Panc1 (cell line): ENCODE data around the gene KLHL28. TPM values are rescaled to one million over a fixed set of nuclear protein-coding genes. Genes with fewer than 3 reads are reported as not detected.

Experiments used
- ATAC-seq: fragments of 200-7000 bp; cut with Tn5 transposase; 2 replicates; pipeline ENCODE4 v1.9.1; 2020; ENCODE audit warnings: mild to moderate bottlenecking, moderate library complexity
- BruUV-seq: library from RNA; stranded (reverse); fragments of 400-500 nt; replicated peaks from 2 replicates; lab custom pipeline; 2021; lab: Mats Ljungman, UMichigan
- CTCF ChIA-PET: fragments of 300-600 bp; sonication (Branson Sonifier 250); formaldehyde crosslinking; loops from one replicate; lab custom pipeline; 2022; ENCODE audit warnings: antibody characterized with exemption; lab: Charles Lee
- POLR2A ChIA-PET: fragments of 300-600 bp; sonication (Branson Sonifier 250); formaldehyde crosslinking; loops from one replicate; lab custom pipeline; 2022; ENCODE audit warnings: antibody characterized with exemption; lab: Charles Lee
- DNase-seq: peaks from one replicate; pipeline ENCODE4 v3.0.0-alpha.2; 2010; ENCODE audit warnings: low read depth, low spot score
- H3K27ac ChIP-seq: 2 replicates; pipeline ENCODE4 v1.5.1; 2011; ENCODE audit warnings: mild to moderate bottlenecking, low read length, inconsistent platforms
- H3K27me3 ChIP-seq: fragments of 200-500 bp; sonication (Bioruptor generic); 2 replicates; pipeline ENCODE4 v1.6.0; 2014; ENCODE audit warnings: low read length, inconsistent platforms; ENCODE audit not compliant: control insufficient read depth, insufficient read depth
- H3K36me3 ChIP-seq: fragments of 200-500 bp; sonication (Bioruptor generic); 2 replicates; pipeline ENCODE4 v1.5.1; 2014; ENCODE audit warnings: inconsistent platforms, mild to moderate bottlenecking, low read length, moderate library complexity; ENCODE audit not compliant: control insufficient read depth, insufficient read depth
- H3K4me1 ChIP-seq: 2 replicates; pipeline ENCODE4 v1.5.1; 2011; ENCODE audit warnings: inconsistent platforms, mild to moderate bottlenecking, low read length, moderate library complexity; ENCODE audit not compliant: control insufficient read depth, insufficient read depth
- H3K4me3 ChIP-seq, 2 experiments: 2 replicates each; pipeline ENCODE4 v1.5.1; 2011 to 2012; ENCODE audit warnings: low read depth in 2 of 2, low read length in 2 of 2, mild to moderate bottlenecking in 2 of 2, inconsistent platforms in 1 of 2, moderate library complexity in 1 of 2
- H3K9me3 ChIP-seq: fragments of 200-500 bp; sonication (Bioruptor generic); 2 replicates; pipeline ENCODE4 v1.5.1; 2014; ENCODE audit warnings: low read depth, mild to moderate bottlenecking, inconsistent platforms, low read length, moderate library complexity; ENCODE audit not compliant: control insufficient read depth, insufficient read depth
- CTCF ChIP-seq: fragments of 450-650 bp; IDR thresholded peaks from 2 replicates; pipeline ENCODE4 v1.5.1; 2017; ENCODE audit warnings: mild to moderate bottlenecking
- POLR2AphosphoS5 ChIP-seq: IDR thresholded peaks from 2 replicates; pipeline ENCODE4 v1.6.1; 2012; ENCODE audit warnings: mild to moderate bottlenecking, low read depth, low read length, moderate library complexity
- REST ChIP-seq, 2 experiments: IDR thresholded peaks; 2 replicates each; pipeline ENCODE4 v1.6.1; 2011 to 2012; ENCODE audit warnings: low read depth in 2 of 2, control low read depth in 1 of 2, low read length in 1 of 2, mild to moderate bottlenecking in 1 of 2, moderate library complexity in 1 of 2; ENCODE audit not compliant: insufficient read depth in 1 of 2
- SIN3A ChIP-seq: IDR thresholded peaks from 2 replicates; pipeline ENCODE4 v1.6.1; 2012; ENCODE audit warnings: low read depth, mild to moderate bottlenecking, low read length, moderate library complexity, borderline replicate concordance; ENCODE audit not compliant: insufficient read depth
- TCF7L2 ChIP-seq: IDR thresholded peaks from 2 replicates; pipeline ENCODE4 v1.6.1; 2011; ENCODE audit warnings: mild to moderate bottlenecking, low read depth, low read length, inconsistent platforms
- in situ Hi-C: cut with HindIII; loops from 2 replicates; pipeline ENCODE4 v1.10.0; 2016; ENCODE audit warnings: low sequenced_read_pairs, low pct_unique_long_range_greater_than_20kb
- intact Hi-C: fragments of 100-400 bp; cut with micrococcal nuclease; formaldehyde crosslinking; loops from one replicate; pipeline ENCODE4 v1.10.0; 2022; ENCODE audit not compliant: unreplicated experiment
- total RNA-seq: library from RNA; stranded (reverse); gene quantifications from one replicate; pipeline ENCODE4 v1.2.1, GENCODE V29; 2021; ENCODE audit not compliant: unreplicated experiment

Gene KLHL28
- total RNA-seq, 1 experiment from 2014 or later = 7.2 TPM

- ChIA-PET CTCF (no interaction called here), POLR2A (no interaction called here)
- BruUV-seq = no TSS peak
- Histone ChIP-seq H3K9me3 (no peaks in the 10 kb centered on the region), H3K27ac (no peak overlapping the region), H3K27me3 (no peaks in the 10 kb centered on the region), H3K36me3 (no peaks in the 10 kb centered on the region), H3K4me1 (no peaks in the 10 kb centered on the region), H3K4me3 (no peak overlapping the region)
- ATAC-seq = no peak
- TF ChIP-seq SIN3A (no peak), POLR2AphosphoS5 (no peak), CTCF (no peak), TCF7L2 (no peak), REST (IDR thresholded peaks at IDR 0.05; ENCODE audit: insufficient read depth in 1 of 2, low read depth in 2 of 2, low read length in 1 of 2) (no peak)
- DNase-seq = no peak
- intact Hi-C loops (no loop called here), in situ Hi-C loops (no loop called here)
Measured at GRCh38 chr14:44940944-44941343, 20.8 kb downstream of the KLHL28 start.

- Histone ChIP-seq H3K36me3 (no peaks in the 10 kb centered on the region), H3K4me3 (no peak overlapping the region), H3K27me3 (no peaks in the 10 kb centered on the region), H3K27ac (no peak overlapping the region), H3K9me3 (no peaks in the 10 kb centered on the region), H3K4me1 (no peaks in the 10 kb centered on the region)
- DNase-seq = no peak
- BruUV-seq = no TSS peak
- POLR2A ChIA-PET = no interaction called here
- CTCF ChIA-PET = no interaction called here
- intact Hi-C loops = no loop called here
- no peak for TF ChIP-seq CTCF
- no peak for TF ChIP-seq REST (IDR thresholded peaks at IDR 0.05; ENCODE audit: insufficient read depth in 1 of 2, low read depth in 2 of 2, low read length in 1 of 2)
- TF ChIP-seq TCF7L2 = no peak
- TF ChIP-seq POLR2AphosphoS5 = no peak
- TF ChIP-seq SIN3A = no peak
- in situ Hi-C loops = no loop called here
- ATAC-seq = no peak
Measured at GRCh38 chr14:44940211-44940610, 21.5 kb downstream of the KLHL28 start.
